H9 (cell line): ENCODE measurements around the gene DHDH. TPM values are rescaled to one million over a fixed set of nuclear protein-coding genes. Genes with fewer than 3 reads are reported as not detected.

Source experiments
- DNase-seq: peaks from one replicate; pipeline ENCODE4 v3.0.0-alpha.2; 2017
- H2AFZ ChIP-seq: one replicate; pipeline ENCODE4 v1.6.1; 2013; ENCODE audit warnings: mild to moderate bottlenecking, low read length, control low read depth, moderate library complexity
- H2AK5ac ChIP-seq: 2 replicates; pipeline ENCODE4 v1.6.1; 2013; ENCODE audit warnings: low read length, control low read depth, mixed read lengths; ENCODE audit not compliant: insufficient read length
- H2BK120ac ChIP-seq: one replicate; pipeline ENCODE4 v1.6.1; 2013; ENCODE audit warnings: low read depth, mild to moderate bottlenecking, low read length, control low read depth, inconsistent platforms; ENCODE audit not compliant: poor library complexity, severe bottlenecking
- H2BK12ac ChIP-seq: 2 replicates; pipeline ENCODE4 v1.6.1; 2013; ENCODE audit warnings: low read length, control low read depth, mixed read lengths, low read depth; ENCODE audit not compliant: insufficient read length
- H2BK15ac ChIP-seq: 2 replicates; pipeline ENCODE4 v1.6.1; 2013; ENCODE audit warnings: low read depth, low read length, control low read depth
- H2BK20ac ChIP-seq: one replicate; pipeline ENCODE4 v1.6.1; 2013; ENCODE audit warnings: low read depth, mild to moderate bottlenecking, low read length, control low read depth, inconsistent platforms; ENCODE audit not compliant: poor library complexity, severe bottlenecking
- H2BK5ac ChIP-seq: 2 replicates; pipeline ENCODE4 v1.6.1; 2013; ENCODE audit warnings: low read length, control low read depth, mixed read lengths; ENCODE audit not compliant: insufficient read length
- H3K14ac ChIP-seq: 2 replicates; pipeline ENCODE4 v1.6.1; 2013; ENCODE audit warnings: low read length, control low read depth; ENCODE audit not compliant: insufficient read depth
- H3K18ac ChIP-seq: 2 replicates; pipeline ENCODE4 v1.6.1; 2013; ENCODE audit warnings: low read depth, mild to moderate bottlenecking, mixed read lengths, low read length, control low read depth; ENCODE audit not compliant: insufficient read length
- H3K23ac ChIP-seq: 2 replicates; pipeline ENCODE4 v1.6.1; 2013; ENCODE audit warnings: low read length, control low read depth, mixed read lengths, low read depth; ENCODE audit not compliant: insufficient read length
- H3K23me2 ChIP-seq: 2 replicates; pipeline ENCODE4 v1.6.1; 2013; ENCODE audit warnings: low read depth, mild to moderate bottlenecking, mixed read lengths, low read length, control low read depth; ENCODE audit not compliant: insufficient read length, poor library complexity, severe bottlenecking
- H3K27ac ChIP-seq: 2 replicates; pipeline ENCODE4 v1.5.1; 2013; ENCODE audit warnings: low read length, control low read depth, mixed read lengths, low read depth; ENCODE audit not compliant: insufficient read length
- H3K27me3 ChIP-seq: 2 replicates; pipeline ENCODE4 v1.6.1; 2013; ENCODE audit warnings: low read length, control low read depth, inconsistent platforms; ENCODE audit not compliant: insufficient read depth
- H3K4ac ChIP-seq: 2 replicates; pipeline ENCODE4 v1.6.1; 2013; ENCODE audit warnings: low read depth, mild to moderate bottlenecking, control low read depth, inconsistent platforms, low read length, moderate library complexity
- H3K4me1 ChIP-seq: 2 replicates; pipeline ENCODE4 v1.6.1; 2013; ENCODE audit warnings: low read length, control low read depth, inconsistent platforms; ENCODE audit not compliant: insufficient read depth
- H3K4me2 ChIP-seq: 2 replicates; pipeline ENCODE4 v1.6.1; 2013; ENCODE audit warnings: low read length, control low read depth, mixed read lengths; ENCODE audit not compliant: insufficient read length, insufficient read depth
- H3K56ac ChIP-seq: 2 replicates; pipeline ENCODE4 v1.6.1; 2013; ENCODE audit warnings: low read depth, mild to moderate bottlenecking, mixed read lengths, low read length, control low read depth; ENCODE audit not compliant: insufficient read length
- H3K79me1 ChIP-seq: 2 replicates; pipeline ENCODE4 v1.6.1; 2013; ENCODE audit warnings: low read depth, mild to moderate bottlenecking, moderate library complexity, low read length, control low read depth, inconsistent platforms; ENCODE audit not compliant: insufficient read depth, poor library complexity, severe bottlenecking
- H3K79me2 ChIP-seq: 2 replicates; pipeline ENCODE4 v1.6.1; 2013; ENCODE audit warnings: low read length, control low read depth, inconsistent platforms; ENCODE audit not compliant: insufficient read depth
- H3K9ac ChIP-seq: 2 replicates; pipeline ENCODE4 v1.6.1; 2013; ENCODE audit warnings: low read length, control low read depth, mixed read lengths; ENCODE audit not compliant: insufficient read length; ENCODE audit errors: extremely low read depth
- H3K9me3 ChIP-seq: one replicate; pipeline ENCODE4 v1.6.1; 2013; ENCODE audit warnings: low read depth, low read length, inconsistent platforms; ENCODE audit not compliant: control insufficient read depth
- H3T11ph ChIP-seq: one replicate; pipeline ENCODE4 v1.6.1; 2013; ENCODE audit warnings: mild to moderate bottlenecking, low read length, control low read depth, inconsistent platforms
- H4K20me1 ChIP-seq: one replicate; pipeline ENCODE4 v1.6.1; 2013; ENCODE audit not compliant: control insufficient read depth, insufficient read length, insufficient read depth
- H4K5ac ChIP-seq: 2 replicates; pipeline ENCODE4 v1.6.1; 2013; ENCODE audit warnings: low read depth, mild to moderate bottlenecking, mixed read lengths, low read length, control low read depth; ENCODE audit not compliant: insufficient read length
- H4K8ac ChIP-seq: replicated peaks from 2 replicates; pipeline ENCODE4 v1.6.1; 2013; ENCODE audit warnings: low read length, control low read depth, mixed read lengths, low read depth; ENCODE audit not compliant: insufficient read length
- H4K91ac ChIP-seq: 2 replicates; pipeline ENCODE4 v1.6.1; 2013; ENCODE audit warnings: low read depth, mild to moderate bottlenecking, moderate library complexity, mixed read lengths, low read length, control low read depth; ENCODE audit not compliant: insufficient read length
- H3K27ac Mint-ChIP-seq, 3 experiments: 2 replicates in 2 of 3; 3 replicates in 1 of 3; pipeline ENCODE4 v1.8.0; 2020 to 2021; ENCODE audit warnings: mixed read lengths in 3 of 3, mild to moderate bottlenecking in 1 of 3, moderate library complexity in 1 of 3
- H3K27me3 Mint-ChIP-seq: 2 replicates; pipeline ENCODE4 v1.8.0; 2021; ENCODE audit warnings: low read depth, mild to moderate bottlenecking, moderate library complexity, mixed read lengths
- H3K36me3 Mint-ChIP-seq, 3 experiments: 2 replicates in 2 of 3; 3 replicates in 1 of 3; pipeline ENCODE4 v1.8.0; 2020 to 2021; ENCODE audit warnings: low read depth in 3 of 3, mixed read lengths in 3 of 3; ENCODE audit not compliant: insufficient read depth in 1 of 3
- H3K4me1 Mint-ChIP-seq, 2 experiments: 2 replicates each; pipeline ENCODE4 v1.8.0; 2020; ENCODE audit warnings: mixed read lengths in 2 of 2
- H3K4me3 Mint-ChIP-seq, 2 experiments: 2 replicates in 1 of 2; 3 replicates in 1 of 2; pipeline ENCODE4 v1.8.0; 2020 to 2021; ENCODE audit warnings: mild to moderate bottlenecking in 2 of 2, mixed read lengths in 2 of 2, moderate library complexity in 1 of 2
- H3K9me3 Mint-ChIP-seq, 2 experiments: 2 replicates in 1 of 2; 3 replicates in 1 of 2; pipeline ENCODE4 v1.8.0; 2020; ENCODE audit warnings: mild to moderate bottlenecking in 2 of 2, mixed read lengths in 2 of 2, moderate library complexity in 1 of 2
- CTCF ChIP-seq: fragments of 200-600 bp; sonication (generic); conservative IDR thresholded peaks from 3 replicates; pipeline ENCODE4 v1.8.0; 2021; ENCODE audit warnings: antibody characterized with exemption, mild to moderate bottlenecking
- WGBS: extraction: QIAGEN DNeasy Blood & Tissue Kit; methylation state at CpG from one replicate; pipeline ENCODE4 v1.1.7; 2013; ENCODE audit warnings: missing lambda C conversion rate, low lambda C conversion rate, mixed read lengths; ENCODE audit not compliant: insufficient read length; ENCODE audit errors: extremely low coverage; 5-methylcytosine and 5-hydroxymethylcytosine counted together
- total RNA-seq: library from RNA; stranded (reverse); gene quantifications from 2 replicates; pipeline ENCODE4 v1.2.1, GENCODE V29; 2021

The DHDH gene
- total RNA-seq, 1 experiment from 2014 or later, result 2.0 TPM

- no peak overlapping the region for H2AFZ ChIP-seq
- no peaks in the 10 kb centered on the region for H3K9me3 ChIP-seq
- H3T11ph ChIP-seq, result no peak overlapping the region
- Mint-ChIP-seq H3K4me1 (no peaks in the 10 kb centered on the region), H3K27me3 (no peaks in the 10 kb centered on the region), H3K27ac (no peak overlapping the region), H3K4me3 (no peak overlapping the region), H3K36me3 (peaks cover 46 to 77% (median 75%) of the 10 kb centered on the region in 3 experiments), H3K9me3 (no peaks in the 10 kb centered on the region)
- H2BK5ac ChIP-seq, result no peak overlapping the region
- no peak for DNase-seq
- H3K9ac ChIP-seq, result no peak overlapping the region
- no peak overlapping the region for H3K23ac ChIP-seq
- H3K27ac ChIP-seq, result no peak overlapping the region
- no peak overlapping the region for H4K5ac ChIP-seq
- no peak overlapping the region for H4K8ac ChIP-seq
- no peak overlapping the region for H2AK5ac ChIP-seq
- no peak overlapping the region for H3K4ac ChIP-seq
- TF ChIP-seq CTCF, result no peak
- H3K23me2 ChIP-seq, result no peaks in the 10 kb centered on the region
- H3K4me1 ChIP-seq, result no peaks in the 10 kb centered on the region
- no peaks in the 10 kb centered on the region for H3K79me2 ChIP-seq
- no peak overlapping the region for H2BK15ac ChIP-seq
- H3K14ac ChIP-seq, result no peak overlapping the region
- no peak overlapping the region for H2BK120ac ChIP-seq
- no peaks in the 10 kb centered on the region for H4K20me1 ChIP-seq
- H3K4me2 ChIP-seq, result no peak overlapping the region
- no peak overlapping the region for H3K56ac ChIP-seq
- no peaks in the 10 kb centered on the region for H3K27me3 ChIP-seq
- no peak overlapping the region for H3K18ac ChIP-seq
- no CpG with 5 or more reads among the region's 2 CpGs for WGBS
- no peak overlapping the region for H4K91ac ChIP-seq
- no peak overlapping the region for H2BK12ac ChIP-seq
- H3K79me1 ChIP-seq, result no peaks in the 10 kb centered on the region
- no peak overlapping the region for H2BK20ac ChIP-seq
Observed at GRCh38 chr19:48910803-48911202, 22.7 kb upstream of the DHDH start.
